Kidney glomerular epithelial cell (primary cell): Measurements from ENCODE around the gene PHC3.

Experiments used
- DNase-seq: peaks from one replicate; lab custom pipeline; 2025; lab: John Stamatoyannopoulos, UW

Gene PHC3

DNA sequence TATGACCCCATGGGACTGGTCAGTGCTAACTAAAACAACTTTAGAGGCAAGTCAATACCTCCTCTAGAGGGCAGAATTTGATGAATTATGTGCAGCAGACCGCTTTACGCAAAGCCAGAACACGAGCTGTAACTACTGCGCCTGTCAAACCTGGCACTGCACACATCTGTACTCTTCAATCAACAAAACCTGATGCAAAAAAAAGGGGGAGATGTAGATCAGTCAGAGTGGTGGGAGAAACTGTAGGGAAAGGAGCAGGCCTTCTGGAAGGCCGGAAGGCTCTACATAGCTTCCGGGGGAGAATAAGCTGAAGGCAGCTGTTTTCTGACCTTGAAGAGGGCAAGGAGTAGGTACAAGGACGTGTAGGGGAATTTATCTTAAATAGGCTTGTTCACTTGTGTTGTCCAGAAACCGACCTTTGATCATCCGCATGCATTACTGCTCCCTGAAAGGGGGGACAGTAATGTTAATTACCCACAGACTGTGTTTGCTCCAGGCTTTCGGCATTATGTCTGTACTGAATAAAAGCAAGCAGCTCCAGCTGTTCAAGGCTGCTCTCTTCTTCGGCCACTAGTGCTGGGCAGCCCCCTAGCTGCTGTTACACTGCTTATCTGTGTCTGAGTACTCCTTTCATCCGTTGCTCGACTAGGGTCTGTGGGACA is 102.8 kb downstream of the PHC3 start:
- DNase-seq, result no peak

DNA sequence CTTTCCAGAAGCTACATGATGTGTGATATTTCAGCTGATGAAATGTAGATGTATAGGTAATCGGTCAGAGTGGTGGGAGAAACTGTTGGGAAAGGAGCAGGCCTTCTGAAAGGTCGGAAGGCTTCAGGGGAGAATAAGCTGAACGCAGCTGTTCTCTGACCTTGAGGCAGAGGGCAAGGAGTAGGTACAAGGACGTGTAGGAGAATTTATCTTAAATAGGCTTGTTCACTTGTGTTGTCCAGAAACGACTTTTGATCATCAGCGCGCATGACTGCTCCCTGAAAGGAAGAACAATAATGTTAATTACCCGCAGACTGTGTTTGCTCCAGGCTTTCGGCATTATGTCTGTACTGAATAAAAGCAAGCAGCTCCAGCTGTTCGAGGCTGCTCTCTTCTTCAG is 104.2 kb downstream of the PHC3 start:
- no peak for DNase-seq

GRCh38 chr3:170076715-170077238 is 104.8 kb downstream of the PHC3 start:
- DNase-seq, result no peak

DNA sequence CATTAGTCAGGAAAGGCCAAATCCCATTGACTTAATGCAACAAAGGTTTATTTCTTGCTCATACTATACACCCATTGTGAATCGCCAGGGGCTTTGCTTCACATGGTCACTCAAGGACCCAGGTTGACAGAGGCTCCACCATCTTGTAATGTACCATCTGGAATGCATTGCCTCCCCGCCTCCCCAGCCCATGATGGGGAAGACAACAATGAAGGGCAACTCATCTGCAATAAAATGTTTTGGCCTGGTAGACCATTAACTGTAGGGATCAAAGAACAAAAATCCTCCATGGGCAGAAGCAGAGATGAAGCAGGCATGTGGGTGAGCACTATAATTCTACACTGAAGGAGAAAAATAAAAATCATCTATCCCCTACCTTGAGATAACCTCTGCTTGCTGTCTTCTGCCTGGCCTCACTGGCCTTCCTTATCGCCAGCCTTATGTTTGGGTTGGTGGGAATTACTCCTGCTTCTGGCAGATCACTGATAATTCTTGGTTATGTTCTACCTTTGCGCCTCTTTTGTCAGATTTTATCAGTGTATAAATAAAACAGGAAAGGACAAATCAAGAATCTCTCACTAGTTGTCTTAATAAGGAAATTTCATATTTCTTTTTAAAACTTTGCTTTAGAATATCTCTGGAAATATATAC is 106.0 kb downstream of the PHC3 start:
- DNase-seq, result no peak

- no peak for DNase-seq
These were observed 117.4 kb downstream of the PHC3 start for GRCh38 chr3:170064108-170064507.

DNA sequence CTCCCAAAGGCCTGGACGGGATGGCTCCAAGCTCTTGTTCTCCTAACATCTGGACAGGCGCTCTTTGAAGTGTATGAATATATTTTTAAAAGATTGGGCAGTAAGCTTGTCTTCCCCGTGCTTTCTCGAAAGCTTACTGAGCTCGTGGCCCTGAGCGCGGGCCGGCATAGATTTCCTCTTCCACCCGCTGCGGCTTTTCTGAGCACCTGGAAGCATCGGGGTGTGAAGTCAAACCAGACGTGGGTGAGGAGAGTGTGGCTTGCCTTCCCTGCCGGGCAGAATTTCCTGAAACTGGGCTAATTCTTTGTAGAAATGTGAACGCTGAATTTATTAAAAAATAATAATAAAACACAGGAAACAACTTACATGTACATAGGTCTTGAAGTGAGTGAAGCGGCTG is 117.8 kb downstream of the PHC3 start:
- no peak for DNase-seq

DNA sequence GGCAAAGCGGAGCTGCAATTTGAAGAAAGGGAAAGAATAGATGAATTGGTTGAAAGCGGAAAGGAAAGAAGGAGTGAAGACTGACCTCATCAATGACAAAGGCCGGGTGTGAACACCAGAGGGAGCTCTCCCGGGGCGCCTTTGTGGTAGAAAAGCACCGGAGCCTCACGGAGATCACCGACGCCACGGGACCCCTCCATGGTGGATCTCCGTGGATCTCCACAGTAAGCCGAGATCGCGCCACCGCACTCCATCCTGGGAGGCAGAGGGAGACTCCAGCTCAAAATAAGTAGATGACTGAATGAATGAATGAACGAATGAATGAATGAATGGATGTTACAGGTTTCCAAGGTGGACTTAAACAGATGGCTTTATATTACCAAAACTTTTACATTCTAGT is 118.8 kb downstream of the PHC3 start:
- no peak for DNase-seq

DNA sequence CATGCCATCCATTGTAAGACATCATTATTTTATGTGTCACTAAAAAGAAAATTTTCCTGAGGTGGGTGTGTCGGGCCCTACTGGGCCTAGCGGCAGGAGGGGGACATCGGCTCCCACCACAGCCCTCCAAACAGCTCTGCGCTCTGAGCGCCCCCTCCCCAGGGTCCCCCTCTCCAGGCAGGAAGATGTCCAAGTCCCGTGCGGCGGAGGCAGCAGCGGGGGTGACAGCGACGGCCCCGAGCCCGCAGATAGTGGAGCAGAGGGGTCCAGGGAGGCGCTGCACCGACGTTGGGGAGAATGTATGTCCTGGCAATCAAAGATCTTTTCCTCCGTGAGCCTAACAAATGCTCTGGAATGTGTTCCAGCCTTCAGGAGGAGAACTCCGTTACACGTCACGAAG is 119.5 kb downstream of the PHC3 start:
- DNase-seq, result no peak

GRCh38 chr3:170059447-170059846 is 122.1 kb downstream of the PHC3 start:
- no peak for DNase-seq

GRCh38 chr3:170058127-170058526 is 123.4 kb downstream of the PHC3 start:
- DNase-seq, result no peak

DNA sequence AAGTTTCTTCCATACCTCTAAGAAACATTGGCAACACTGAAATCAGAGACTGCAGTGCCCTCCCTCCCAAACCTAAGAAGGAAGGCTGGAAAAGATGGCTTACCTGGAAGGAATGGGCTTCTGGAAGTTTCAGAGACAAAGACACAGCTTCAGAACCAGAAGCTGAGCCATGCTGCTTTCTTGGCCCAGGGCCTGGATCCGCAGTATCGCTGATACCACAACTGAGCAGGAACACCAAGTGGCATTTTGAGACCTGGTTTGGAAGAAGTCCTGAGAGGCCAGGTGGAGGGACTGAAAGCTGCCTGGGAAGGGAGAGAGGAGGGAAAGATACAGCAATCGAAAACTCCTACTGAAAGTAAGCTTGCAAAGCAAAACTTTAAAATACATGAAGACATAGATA is 124.0 kb downstream of the PHC3 start:
- DNase-seq, result no peak

GRCh38 chr3:170056710-170057454 is 124.7 kb downstream of the PHC3 start:
- DNase-seq, result no peak

GRCh38 chr3:170055209-170055608 is 126.3 kb downstream of the PHC3 start:
- peak; percentile 88 for DNase-seq

DNA sequence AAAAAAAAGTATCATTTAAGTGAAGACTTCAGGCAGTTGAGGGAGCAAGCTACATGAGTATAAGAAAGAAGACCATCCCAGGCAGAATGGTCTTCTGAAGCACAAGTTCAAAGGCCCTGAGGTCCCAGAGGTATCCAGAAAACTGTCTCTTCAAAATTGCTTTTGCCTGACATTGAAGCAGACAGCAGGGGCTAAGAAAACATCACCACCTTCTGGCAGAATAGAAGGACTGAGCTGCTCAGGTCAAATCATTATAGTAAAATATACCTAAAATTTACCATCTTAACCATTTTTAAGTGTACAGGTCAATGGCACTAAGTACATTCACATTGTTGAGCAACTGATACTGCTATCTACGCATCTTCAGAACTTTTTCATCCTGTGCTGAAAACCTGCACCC is 127.3 kb downstream of the PHC3 start:
- DNase-seq, result no peak

- no peak for DNase-seq
These were observed 129.1 kb downstream of the PHC3 start for GRCh38 chr3:170052398-170052797.

DNA sequence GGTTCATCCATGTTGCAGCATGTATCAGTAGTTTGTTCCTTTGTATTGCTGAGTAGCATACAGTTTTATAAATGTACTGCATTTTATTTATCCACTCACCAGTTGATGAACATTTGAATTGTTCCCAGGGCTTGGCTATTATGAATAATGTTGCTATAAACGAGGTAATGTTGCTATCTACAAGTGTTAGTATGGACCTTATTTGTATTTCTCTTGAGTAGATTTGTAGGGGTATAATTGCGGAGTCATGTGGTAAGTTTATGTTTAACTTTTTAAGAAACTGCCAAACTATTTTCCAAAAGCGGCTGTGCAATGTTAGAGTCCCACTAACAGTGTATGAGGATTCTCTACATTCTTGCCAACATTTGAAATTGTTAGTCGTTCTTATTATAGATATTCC is 130.8 kb downstream of the PHC3 start:
- DNase-seq, result no peak

DNA sequence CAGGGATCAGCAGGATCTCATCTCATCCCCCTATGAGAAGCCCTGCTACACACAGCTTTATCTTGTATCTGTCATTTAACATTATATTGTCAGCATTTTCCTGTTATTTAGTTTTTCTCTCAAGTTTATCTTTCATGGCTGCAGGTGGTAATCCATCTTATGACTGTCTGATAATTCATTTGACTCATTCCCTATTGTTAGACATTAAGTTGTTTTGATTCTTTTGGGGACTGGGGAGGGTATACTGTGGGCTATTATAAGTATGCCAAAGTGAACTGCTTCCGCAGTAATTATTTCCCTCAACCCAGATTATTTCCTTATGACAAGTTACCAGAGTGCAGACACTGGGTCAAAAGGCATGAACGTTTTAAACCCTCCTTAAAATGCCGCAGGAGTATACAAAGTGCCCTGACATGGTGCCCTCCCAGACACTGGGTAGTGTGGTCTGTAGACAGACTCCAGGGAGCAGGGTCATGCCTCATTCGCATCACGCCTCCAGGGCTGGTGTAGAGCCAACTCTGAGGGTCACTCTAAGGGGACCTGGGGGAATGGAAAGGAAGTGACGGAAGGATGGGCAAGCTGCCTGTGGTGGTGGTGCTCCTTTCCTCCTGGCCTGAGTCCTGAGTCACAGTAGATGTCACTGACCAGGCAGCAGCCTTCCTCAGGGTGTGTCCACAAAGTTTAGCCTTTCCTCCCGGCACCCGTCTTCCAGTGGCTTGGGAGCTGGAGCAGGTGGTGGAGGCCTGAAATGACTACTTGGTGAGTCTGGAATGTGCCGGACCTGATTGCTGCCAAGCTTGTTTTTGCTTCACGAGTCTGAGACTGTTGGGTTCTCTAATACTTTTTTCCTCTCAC is 132.2 kb downstream of the PHC3 start:
- DNase-seq, result peak; percentile 76

DNA sequence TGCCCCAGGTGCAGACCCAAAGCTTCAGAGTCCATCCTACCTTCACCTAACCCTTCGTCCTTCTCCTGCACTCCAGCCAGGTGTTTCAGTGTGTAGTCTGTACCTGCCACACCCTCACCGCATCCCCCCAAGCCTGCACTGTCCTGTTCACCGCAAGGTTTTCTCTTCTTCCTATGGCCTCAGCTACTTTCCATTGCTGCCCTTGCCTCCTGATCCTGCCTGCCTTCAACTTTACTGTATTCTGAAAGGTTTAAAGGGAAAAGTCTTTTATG is 134.5 kb downstream of the PHC3 start:
- no peak for DNase-seq

DNA sequence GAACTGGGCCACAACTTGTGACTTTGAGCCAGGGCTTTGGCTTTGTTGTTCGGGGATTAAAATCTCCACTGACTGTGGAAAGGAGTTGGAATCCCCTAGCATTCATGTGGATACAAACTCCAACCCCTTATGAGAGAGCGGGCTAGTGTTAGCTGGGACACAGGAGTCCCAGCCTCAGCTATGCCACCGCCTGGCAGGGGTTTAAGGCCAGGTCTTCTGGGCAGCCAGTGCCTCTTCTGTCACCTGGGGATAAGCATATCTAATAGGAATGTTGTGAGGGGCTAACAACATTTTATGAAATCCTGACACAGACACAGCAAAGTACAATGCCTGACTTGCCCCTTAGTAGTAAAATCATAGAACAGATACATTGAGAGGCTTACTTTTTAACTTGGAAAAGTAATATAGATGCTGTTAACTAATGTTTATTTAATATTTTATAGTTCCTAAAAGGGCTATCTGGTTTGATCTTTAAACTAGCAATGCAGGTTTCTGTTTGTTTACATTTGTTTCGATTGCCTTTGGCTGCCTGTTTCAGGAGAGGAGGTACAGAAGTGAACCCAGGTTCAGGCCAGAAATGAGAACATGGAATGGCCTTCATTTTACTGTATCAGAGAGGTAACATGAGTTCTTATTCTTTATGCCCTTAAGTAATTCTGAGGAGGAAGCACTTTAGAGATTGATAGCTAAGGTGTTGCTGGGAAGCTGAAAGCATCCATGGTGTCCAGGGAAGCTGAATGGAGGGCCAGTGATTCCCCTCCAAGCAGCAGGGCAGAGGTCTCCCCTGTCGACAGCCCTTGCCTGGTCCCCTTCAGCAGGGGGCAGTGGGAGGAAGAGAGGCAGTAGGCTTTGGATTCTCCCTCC is 135.0 kb downstream of the PHC3 start:
- DNase-seq, result no peak

GRCh38 chr3:170044795-170045244 is 136.7 kb downstream of the PHC3 start:
- DNase-seq, result no peak

- no peak for DNase-seq
These were observed 137.3 kb downstream of the PHC3 start for GRCh38 chr3:170044271-170044670.
